ENCODE data around the gene RAB26.
"Not testable (repeated sequence)": the region's sequence is repeated elsewhere in the genome, so short reads cannot be mapped to it uniquely, and the experiment has no call there.

- not testable (repeated sequence) for TF ChIP-seq CTCF (IDR thresholded peaks at IDR 0.05; ENCODE audit: poor library complexity, severe bottlenecking); TAF1 (IDR thresholded peaks at IDR 0.05; ENCODE audit: low read depth)
These were observed 14.6 kb upstream of the RAB26 start for GRCh38 chr16:2133797-2134196.
